ENCODE results near the gene PCDHAC1.

DNA sequence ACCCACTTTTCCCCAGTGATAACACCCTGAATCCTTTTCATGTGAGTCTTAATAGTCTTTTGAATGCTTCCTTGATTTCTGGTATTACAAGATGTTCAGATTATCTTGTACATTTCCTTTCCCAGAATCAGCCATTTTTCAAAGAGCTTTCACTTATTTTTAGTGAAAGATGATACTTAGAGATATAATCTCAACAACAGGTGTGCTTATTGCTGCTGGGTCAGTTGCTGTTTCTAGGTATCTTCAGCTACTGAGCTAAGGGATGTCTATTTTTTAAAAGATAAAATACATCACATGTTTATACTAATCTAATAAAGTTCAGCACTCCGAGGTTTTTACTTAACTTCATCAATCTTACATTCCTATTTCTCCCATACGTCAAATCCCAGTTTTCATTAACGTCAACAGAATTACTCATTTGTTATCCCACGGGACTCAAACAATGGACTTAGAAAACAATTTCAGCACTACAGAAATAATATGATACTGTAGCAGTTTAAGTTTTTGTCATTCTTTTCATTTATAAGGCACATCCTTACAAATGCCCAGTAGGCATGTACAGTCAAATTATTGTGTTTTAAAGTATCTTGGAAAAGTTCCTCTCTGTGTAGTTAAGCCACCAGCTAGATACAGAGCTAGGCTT is 9.0 kb downstream of the PCDHAC1 start:
- TF ChIP-seq, protein P1, sequence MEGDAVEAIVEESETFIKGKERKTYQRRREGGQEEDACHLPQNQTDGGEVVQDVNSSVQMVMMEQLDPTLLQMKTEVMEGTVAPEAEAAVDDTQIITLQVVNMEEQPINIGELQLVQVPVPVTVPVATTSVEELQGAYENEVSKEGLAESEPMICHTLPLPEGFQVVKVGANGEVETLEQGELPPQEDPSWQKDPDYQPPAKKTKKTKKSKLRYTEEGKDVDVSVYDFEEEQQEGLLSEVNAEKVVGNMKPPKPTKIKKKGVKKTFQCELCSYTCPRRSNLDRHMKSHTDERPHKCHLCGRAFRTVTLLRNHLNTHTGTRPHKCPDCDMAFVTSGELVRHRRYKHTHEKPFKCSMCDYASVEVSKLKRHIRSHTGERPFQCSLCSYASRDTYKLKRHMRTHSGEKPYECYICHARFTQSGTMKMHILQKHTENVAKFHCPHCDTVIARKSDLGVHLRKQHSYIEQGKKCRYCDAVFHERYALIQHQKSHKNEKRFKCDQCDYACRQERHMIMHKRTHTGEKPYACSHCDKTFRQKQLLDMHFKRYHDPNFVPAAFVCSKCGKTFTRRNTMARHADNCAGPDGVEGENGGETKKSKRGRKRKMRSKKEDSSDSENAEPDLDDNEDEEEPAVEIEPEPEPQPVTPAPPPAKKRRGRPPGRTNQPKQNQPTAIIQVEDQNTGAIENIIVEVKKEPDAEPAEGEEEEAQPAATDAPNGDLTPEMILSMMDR (IDR thresholded peaks at IDR 0.05), result no peak
- TF ChIP-seq POLR2A (IDR thresholded peaks at IDR 0.05), result no peak
